OCI-LY3 (cell line): ENCODE measurements around the gene OR10G7.

Experiments used
- H2AFZ ChIP-seq: fragments of 200-600, 300-600 bp; shearing (Covaris generic); 2 replicates; pipeline ENCODE4 v1.6.0; 2014; ENCODE audit warnings: antibody characterized with exemption, low read depth, low read length
- H3K27ac ChIP-seq: fragments of 200-600, 300-600 bp; sonication (generic); 2 replicates; pipeline ENCODE4 v1.5.1; 2014; ENCODE audit warnings: mild to moderate bottlenecking, low read length, moderate library complexity, mixed read lengths
- H3K27me3 ChIP-seq: fragments of 200-600, 300-600 bp; sonication (generic); 2 replicates; pipeline ENCODE4 v1.6.1; 2014; ENCODE audit warnings: low read depth, low read length, mixed read lengths
- H3K36me3 ChIP-seq: fragments of 200-600, 300-600 bp; sonication (generic); replicated peaks from 2 replicates; pipeline ENCODE3; 2014; ENCODE audit warnings: low read depth, low read length, mixed read lengths
- H3K4me1 ChIP-seq: fragments of 300-600, 200-600 bp; sonication (generic); 2 replicates; pipeline ENCODE4 v1.6.1; 2014; ENCODE audit warnings: low read length, mixed read lengths
- H3K4me2 ChIP-seq: fragments of 200-600, 300-600 bp; sonication (generic); 2 replicates; pipeline ENCODE4 v1.6.1; 2014; ENCODE audit warnings: low read length, mixed read lengths
- H3K4me3 ChIP-seq: fragments of 300-600, 200-600 bp; sonication (generic); 2 replicates; pipeline ENCODE4 v1.5.1; 2014; ENCODE audit warnings: antibody characterized with exemption, mild to moderate bottlenecking, low read length, moderate library complexity
- H3K79me2 ChIP-seq: fragments of 300-600, 200-600 bp; shearing (Covaris generic); 2 replicates; pipeline ENCODE4 v1.6.1; 2014; ENCODE audit warnings: mild to moderate bottlenecking, low read length, mixed read lengths
- H3K9ac ChIP-seq: fragments of 300-600, 200-600 bp; shearing (Covaris generic); 2 replicates; pipeline ENCODE4 v1.6.0; 2014; ENCODE audit warnings: mild to moderate bottlenecking, low read length, moderate library complexity
- H3K9me3 ChIP-seq: fragments of 200-600, 300-600 bp; shearing (Covaris generic); 2 replicates; pipeline ENCODE4 v1.6.1; 2014; ENCODE audit warnings: low read length, mixed read lengths; ENCODE audit not compliant: insufficient read depth
- H4K20me1 ChIP-seq: fragments of 200-600, 300-600 bp; sonication (generic); 2 replicates; pipeline ENCODE4 v1.6.1; 2016; ENCODE audit warnings: low read length, mixed read lengths; ENCODE audit not compliant: insufficient read depth
- CTCF ChIP-seq: fragments of 200-600, 300-600 bp; sonication (generic); IDR thresholded peaks from 2 replicates; pipeline ENCODE4 v1.5.1; 2014; ENCODE audit warnings: antibody characterized with exemption, low read length, low read depth
- EZH2phosphoT487 ChIP-seq: fragments of 200-600 bp; shearing (Covaris generic); IDR thresholded peaks from 2 replicates; pipeline ENCODE4 v1.6.1; 2018; ENCODE audit warnings: antibody characterized with exemption, mixed run types, low read depth

OR10G7 gene

GRCh38 chr11:124072147-124072546 is 31.0 kb upstream of the OR10G7 start:
- Histone ChIP-seq H3K79me2 (no peaks in the 10 kb centered on the region), H3K4me3 (no peak overlapping the region), H3K27ac (no peak overlapping the region), H3K9me3 (no peaks in the 10 kb centered on the region), H3K27me3 (peaks cover 20% of the 10 kb centered on the region), H3K9ac (no peak overlapping the region), H3K36me3 (no peaks in the 10 kb centered on the region), H3K4me1 (peaks cover 29% of the 10 kb centered on the region), H4K20me1 (no peaks in the 10 kb centered on the region), H3K4me2 (peak overlapping the region; percentile 87; the same call in 1 of the 2 replicates), H2AFZ (no peak overlapping the region)
- no peak for TF ChIP-seq EZH2phosphoT487
- TF ChIP-seq CTCF, result no peak

GRCh38 chr11:124071623-124071948 is 30.5 kb upstream of the OR10G7 start:
- Histone ChIP-seq H2AFZ (no peak overlapping the region), H3K9ac (no peak overlapping the region)

GRCh38 chr11:124070915-124071622 is 29.9 kb upstream of the OR10G7 start:
- H2AFZ ChIP-seq, result peak overlapping the region; percentile 20; the same call in 1 of the 2 replicates

More at GRCh38 chr11:124071623-124071948, 30.5 kb upstream of the OR10G7 start:
- Histone ChIP-seq H3K27ac (no peak overlapping the region), H3K79me2 (no peaks in the 10 kb centered on the region), H3K36me3 (no peaks in the 10 kb centered on the region), H3K9me3 (no peaks in the 10 kb centered on the region), H4K20me1 (no peaks in the 10 kb centered on the region), H3K4me2 (peak overlapping the region; percentile 87), H3K4me1 (peaks cover 29% of the 10 kb centered on the region), H3K4me3 (peak overlapping the region; percentile 68), H3K27me3 (peaks cover 24% of the 10 kb centered on the region)
- TF ChIP-seq EZH2phosphoT487 (no peak), CTCF (no peak)

More at GRCh38 chr11:124070915-124071622, 29.9 kb upstream of the OR10G7 start:
- peaks cover 29% of the 10 kb centered on the region for H3K27me3 ChIP-seq
- H3K4me2 ChIP-seq, result peak overlapping the region; percentile 87
- H3K9ac ChIP-seq, result peak overlapping the region; percentile 63
- H3K36me3 ChIP-seq, result no peaks in the 10 kb centered on the region
- H3K9me3 ChIP-seq, result no peaks in the 10 kb centered on the region
- H3K27ac ChIP-seq, result peak overlapping the region; percentile 77
- TF ChIP-seq CTCF (peak; percentile 88), EZH2phosphoT487 (no peak)
- peak overlapping the region; percentile 68 for H3K4me3 ChIP-seq
- H4K20me1 ChIP-seq, result no peaks in the 10 kb centered on the region
- no peaks in the 10 kb centered on the region for H3K79me2 ChIP-seq
- H3K4me1 ChIP-seq, result peaks cover 29% of the 10 kb centered on the region
